PC-9 (cell line): Measurements from ENCODE around the gene PLTP. TPM values are rescaled to one million over a fixed set of nuclear protein-coding genes. Genes with fewer than 3 reads are reported as not detected.

ENCODE experiments used
- BruUV-seq: library from RNA; stranded (reverse); fragments of 400-500 nt; replicated peaks from 2 replicates; lab custom pipeline; 2021; lab: Mats Ljungman, UMichigan
- CTCF ChIA-PET: fragments of 300-600 bp; sonication (Branson Sonifier 250); formaldehyde crosslinking; loops from one replicate; lab custom pipeline; 2022; ENCODE audit warnings: antibody characterized with exemption; lab: Charles Lee
- POLR2A ChIA-PET: fragments of 300-600 bp; sonication (Branson Sonifier 250); formaldehyde crosslinking; loops from one replicate; lab custom pipeline; 2022; ENCODE audit warnings: antibody characterized with exemption; ENCODE audit not compliant: unreplicated experiment; lab: Charles Lee
- DNase-seq, 2 experiments: peaks; one replicate each; pipeline versions ENCODE4 v3.0.0 to v3.0.0-alpha.2; 2015 to 2022; ENCODE audit warnings: mixed read lengths in 1 of 2
- H2AFZ ChIP-seq: fragments of 200-600 bp; sonication (generic); 2 replicates; pipeline ENCODE4 v1.8.1; 2017; ENCODE audit warnings: antibody characterized with exemption
- H3F3A ChIP-seq: fragments of 200-600 bp; sonication (generic); 2 replicates; pipeline ENCODE4 v1.8.1; 2017; ENCODE audit warnings: antibody characterized with exemption, mild to moderate bottlenecking, low read depth; ENCODE audit not compliant: insufficient read depth
- H3K27ac ChIP-seq: fragments of 200-600 bp; sonication (generic); 2 replicates; pipeline ENCODE4 v1.6.1; 2016; ENCODE audit warnings: mixed run types
- H3K27me3 ChIP-seq: fragments of 200-600 bp; sonication (generic); 2 replicates; pipeline ENCODE4 v1.6.1; 2016; ENCODE audit warnings: low read depth, mixed run types; ENCODE audit not compliant: insufficient read depth
- H3K36me3 ChIP-seq: fragments of 200-600 bp; sonication (generic); 2 replicates; pipeline ENCODE4 v1.6.1; 2016; ENCODE audit warnings: low read depth, mixed run types
- H3K4me1 ChIP-seq: fragments of 200-600 bp; sonication (generic); replicated peaks from 2 replicates; pipeline ENCODE4 v1.6.1; 2016; ENCODE audit warnings: mixed run types; ENCODE audit not compliant: insufficient read depth
- H3K4me2 ChIP-seq: fragments of 200-600 bp; sonication (generic); 2 replicates; pipeline ENCODE4 v1.6.1; 2017; ENCODE audit warnings: mixed run types
- H3K4me3 ChIP-seq: fragments of 200-600 bp; sonication (generic); 2 replicates; pipeline ENCODE4 v1.6.1; 2016; ENCODE audit warnings: mixed run types
- H3K79me2 ChIP-seq: fragments of 200-600 bp; sonication (generic); 2 replicates; pipeline ENCODE4 v1.6.1; 2017; ENCODE audit warnings: low read depth, mixed run types
- H3K9me2 ChIP-seq: fragments of 200-600 bp; sonication (generic); 2 replicates; pipeline ENCODE4 v1.8.1; 2017; ENCODE audit warnings: mild to moderate bottlenecking; ENCODE audit not compliant: insufficient read depth
- H3K9me3 ChIP-seq: fragments of 200-600 bp; sonication (generic); 2 replicates; pipeline ENCODE4 v1.8.1; 2016; ENCODE audit warnings: low read depth; ENCODE audit not compliant: insufficient read depth
- H4K20me1 ChIP-seq: fragments of 200-600 bp; sonication (generic); 2 replicates; pipeline ENCODE4 v1.8.1; 2017; ENCODE audit not compliant: insufficient read depth
- EZH2 ChIP-seq: fragments of 200-600 bp; sonication (generic); IDR thresholded peaks from 2 replicates; pipeline ENCODE4 v1.8.0; 2017; ENCODE audit warnings: antibody characterized with exemption, low read depth
- intact Hi-C: fragments of 100-400 bp; cut with micrococcal nuclease; formaldehyde crosslinking; loops from one replicate; pipeline ENCODE4 v1.10.0; 2022; ENCODE audit not compliant: unreplicated experiment
- total RNA-seq: library from RNA; stranded (reverse); gene quantifications from 2 replicates; pipeline ENCODE4 v1.2.3, GENCODE V29; 2021
- TF ChIP-seq, protein P1 (sequence below): fragments of 200-600 bp; sonication (generic); conservative IDR thresholded peaks from 2 replicates; pipeline ENCODE4 v1.6.1; 2017; ENCODE audit warnings: mixed run types, antibody characterized with exemption, mild to moderate bottlenecking, moderate library complexity

PLTP gene
- total RNA-seq, 1 experiment from 2014 or later = 127 TPM

DNA sequence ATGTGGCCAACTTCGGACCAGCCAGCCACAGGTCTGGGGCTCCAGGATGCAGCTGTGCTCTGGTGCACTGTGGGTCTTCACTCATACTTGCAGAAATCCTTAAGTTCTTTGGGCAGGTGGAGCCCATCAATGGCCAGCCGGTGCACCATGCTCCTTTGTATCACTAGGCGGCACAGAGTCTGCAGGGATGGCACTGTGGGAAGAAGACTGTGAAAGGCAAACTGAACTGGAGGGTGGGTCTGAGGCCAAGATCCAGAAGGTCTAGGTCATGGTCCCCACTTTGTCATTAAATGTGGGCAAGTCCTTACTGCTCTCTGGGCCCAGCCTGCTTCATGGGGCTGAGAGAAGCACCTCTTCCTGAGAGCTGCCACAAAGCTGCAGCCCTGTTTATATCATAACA, 23.3 kb downstream of the PLTP start:
- CTCF ChIA-PET = interaction anchor here (0.5 kb wide), 1 partner anchor 47 kb away, joined by 7 read pairs; no protein-coding TSS in a partner anchor
- no peak for TF ChIP-seq EZH2
- TF ChIP-seq, protein P1, sequence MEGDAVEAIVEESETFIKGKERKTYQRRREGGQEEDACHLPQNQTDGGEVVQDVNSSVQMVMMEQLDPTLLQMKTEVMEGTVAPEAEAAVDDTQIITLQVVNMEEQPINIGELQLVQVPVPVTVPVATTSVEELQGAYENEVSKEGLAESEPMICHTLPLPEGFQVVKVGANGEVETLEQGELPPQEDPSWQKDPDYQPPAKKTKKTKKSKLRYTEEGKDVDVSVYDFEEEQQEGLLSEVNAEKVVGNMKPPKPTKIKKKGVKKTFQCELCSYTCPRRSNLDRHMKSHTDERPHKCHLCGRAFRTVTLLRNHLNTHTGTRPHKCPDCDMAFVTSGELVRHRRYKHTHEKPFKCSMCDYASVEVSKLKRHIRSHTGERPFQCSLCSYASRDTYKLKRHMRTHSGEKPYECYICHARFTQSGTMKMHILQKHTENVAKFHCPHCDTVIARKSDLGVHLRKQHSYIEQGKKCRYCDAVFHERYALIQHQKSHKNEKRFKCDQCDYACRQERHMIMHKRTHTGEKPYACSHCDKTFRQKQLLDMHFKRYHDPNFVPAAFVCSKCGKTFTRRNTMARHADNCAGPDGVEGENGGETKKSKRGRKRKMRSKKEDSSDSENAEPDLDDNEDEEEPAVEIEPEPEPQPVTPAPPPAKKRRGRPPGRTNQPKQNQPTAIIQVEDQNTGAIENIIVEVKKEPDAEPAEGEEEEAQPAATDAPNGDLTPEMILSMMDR = no peak
- POLR2A ChIA-PET = no interaction called here

DNA sequence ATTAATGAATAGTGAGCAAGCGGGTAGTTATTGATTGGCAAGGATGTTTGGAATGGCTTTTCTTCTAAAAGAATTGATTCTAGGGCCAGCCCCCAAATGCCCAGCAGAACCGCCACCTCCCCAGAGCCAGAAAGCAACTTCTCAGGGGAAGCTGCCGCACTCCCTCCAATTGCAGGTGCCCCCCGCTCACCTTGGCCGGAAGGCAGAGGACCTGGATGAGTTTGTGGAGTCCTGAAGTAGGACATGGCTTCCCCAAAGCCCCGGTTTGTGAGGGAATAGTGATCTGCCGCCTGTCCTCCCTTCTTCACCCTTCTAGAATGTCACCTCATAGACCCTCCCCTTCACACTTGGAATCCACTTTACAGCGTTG, 24.6 kb downstream of the PLTP start, which contains the start of gene SPATA25:
TSS of gene SPATA25 (minus strand) at position 277 of the 370 bp plus-strand sequence. CDS start at position 245, 32 bp downstream.
- CTCF ChIA-PET = no interaction called here
- no peaks in the 10 kb centered on the region for H4K20me1 ChIP-seq
- H3K27ac ChIP-seq = no peak within 1 kb of the TSS
- intact Hi-C loops = no loop called here
- TF ChIP-seq EZH2 = no peak
- TF ChIP-seq, protein P1 = no peak
- no peaks in the 10 kb centered on the region for H3K9me2 ChIP-seq
- POLR2A ChIA-PET = no interaction called here
- H3K9me3 ChIP-seq = no peaks in the 10 kb centered on the region
- H3K79me2 ChIP-seq = peaks cover 28% of the 10 kb centered on the region
- DNase-seq = no peak
- BruUV-seq = no TSS peak
- H3F3A ChIP-seq = peaks cover 49% of the 10 kb centered on the region
- H3K27me3 ChIP-seq = no peaks in the 10 kb centered on the region
- peaks cover 34% of the 10 kb centered on the region for H3K4me1 ChIP-seq
- no peak within 1 kb of the TSS for H2AFZ ChIP-seq
- peaks cover 12% of the 10 kb centered on the region for H3K36me3 ChIP-seq
- H3K4me2 ChIP-seq = no peak within 1 kb of the TSS
- H3K4me3 ChIP-seq = no peak within 1 kb of the TSS

More for the DNA sequence above, 23.3 kb downstream of the PLTP start:
- H3K36me3 ChIP-seq = peaks cover 7% of the 10 kb centered on the region; the same call in 1 of the 2 replicates
- H3K79me2 ChIP-seq = peaks cover 15% of the 10 kb centered on the region; the same call in 1 of the 2 replicates
- no peak overlapping the region for H3K27ac ChIP-seq
- no peak overlapping the region for H3K4me2 ChIP-seq
- peaks cover 35% of the 10 kb centered on the region for H3K4me1 ChIP-seq
- intact Hi-C loops = no loop called here
- H3K9me2 ChIP-seq = no peaks in the 10 kb centered on the region
- H3K4me3 ChIP-seq = no peak overlapping the region
- peaks cover 42% of the 10 kb centered on the region for H3F3A ChIP-seq
- no TSS peak for BruUV-seq
- no peaks in the 10 kb centered on the region for H3K27me3 ChIP-seq
- no peak overlapping the region for H2AFZ ChIP-seq
- DNase-seq = no peak
- H3K9me3 ChIP-seq = no peaks in the 10 kb centered on the region
- no peaks in the 10 kb centered on the region for H4K20me1 ChIP-seq

DNA sequence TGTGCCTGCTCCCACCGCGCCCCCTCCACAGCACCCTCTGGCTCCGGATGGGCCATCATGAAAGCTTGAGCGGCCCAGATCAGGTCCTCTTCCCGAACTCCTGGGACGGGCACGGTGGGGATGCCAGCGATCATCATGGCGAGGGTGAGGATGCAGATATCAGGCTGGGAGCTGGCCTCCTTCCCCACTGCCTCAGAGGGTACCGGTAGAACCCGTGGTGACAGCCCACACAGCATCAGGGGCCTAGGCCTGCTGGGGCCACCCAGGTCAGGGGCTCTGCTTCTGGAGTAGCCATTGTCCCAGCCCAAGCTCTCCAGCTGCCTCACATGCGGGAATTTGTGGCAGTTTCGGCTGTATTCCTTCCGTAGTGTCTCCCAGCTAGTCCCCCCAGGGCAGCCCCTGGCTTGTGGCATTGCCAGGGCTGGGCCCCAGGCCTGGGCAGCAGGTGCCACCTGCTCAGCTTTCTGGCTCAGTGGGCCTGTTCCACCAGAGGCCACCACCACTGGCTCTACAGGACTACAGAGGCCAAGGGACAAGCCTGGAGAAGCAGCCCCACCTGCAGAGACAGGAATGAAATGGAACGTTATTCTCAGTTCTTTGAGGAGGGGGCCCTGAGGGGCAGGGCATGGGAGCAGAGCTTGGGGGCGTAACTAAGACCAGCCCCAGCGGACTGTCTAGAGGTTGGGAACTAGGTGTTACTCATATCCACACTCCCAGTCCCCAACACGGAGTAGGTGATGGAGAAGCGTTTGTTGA, 25.2 kb downstream of the PLTP start:
- POLR2A ChIA-PET = no interaction called here
- Histone ChIP-seq H3K9me2 (no peaks in the 10 kb centered on the region), H3K79me2 (peaks cover 34% of the 10 kb centered on the region), H3K27me3 (no peaks in the 10 kb centered on the region), H3K4me1 (peaks cover 38% of the 10 kb centered on the region), H3K4me3 (no peak overlapping the region), H4K20me1 (no peaks in the 10 kb centered on the region), H3K27ac (no peak overlapping the region), H3K36me3 (peaks cover 12% of the 10 kb centered on the region), H3K9me3 (no peaks in the 10 kb centered on the region), H2AFZ (no peak overlapping the region), H3K4me2 (no peak overlapping the region), H3F3A (peaks cover 53% of the 10 kb centered on the region)
- DNase-seq = no peak
- TF ChIP-seq, protein P1 = no peak
- TF ChIP-seq EZH2 = no peak
- intact Hi-C loops = no loop called here
- CTCF ChIA-PET = no interaction called here
- no TSS peak for BruUV-seq
